GM23338 (cell line): ENCODE results near the gene IL11RA. TPM values are rescaled to one million over a fixed set of nuclear protein-coding genes. Genes with fewer than 3 reads are reported as not detected.

Experiments used
- ATAC-seq: fragments of 200-7000 bp; cut with Tn5 transposase; 3 replicates; pipeline ENCODE4 v1.9.1; 2020
- DNase-seq: peaks from one replicate; pipeline ENCODE4 v3.0.0-alpha.2; 2015; ENCODE audit warnings: low spot score
- H2AFZ ChIP-seq: fragments of 200-600 bp; sonication (generic); 2 replicates; pipeline ENCODE4 v1.8.0; 2016; ENCODE audit warnings: antibody characterized with exemption, mild to moderate bottlenecking, moderate library complexity
- H3F3A ChIP-seq: fragments of 200-600 bp; sonication (generic); replicated peaks from 2 replicates; pipeline ENCODE4 v1.8.0; 2017; ENCODE audit warnings: antibody characterized with exemption, mixed run types, low read depth
- H3K27ac ChIP-seq: fragments of 200-600 bp; sonication (generic); 2 replicates; pipeline ENCODE4 v1.6.1; 2016; ENCODE audit warnings: low read depth
- H3K27me3 ChIP-seq: fragments of 200-600 bp; sonication (generic); 2 replicates; pipeline ENCODE4 v1.8.0; 2016; ENCODE audit warnings: mild to moderate bottlenecking, mixed run types, moderate library complexity; ENCODE audit not compliant: insufficient read depth
- H3K36me3 ChIP-seq: fragments of 200-600 bp; sonication (generic); 2 replicates; pipeline ENCODE4 v1.8.0; 2016; ENCODE audit warnings: mild to moderate bottlenecking; ENCODE audit not compliant: insufficient read depth
- H3K4me1 ChIP-seq: fragments of 200-600 bp; sonication (generic); 2 replicates; pipeline ENCODE4 v1.8.0; 2016; ENCODE audit warnings: mild to moderate bottlenecking, moderate library complexity; ENCODE audit not compliant: insufficient read depth
- H3K4me2 ChIP-seq: fragments of 200-600 bp; sonication (generic); 2 replicates; pipeline ENCODE4 v1.7.1; 2017; ENCODE audit warnings: mixed run types
- H3K4me3 ChIP-seq: fragments of 200-600 bp; sonication (generic); 2 replicates; pipeline ENCODE4 v1.6.1; 2016; ENCODE audit warnings: mixed run types
- H3K79me2 ChIP-seq: fragments of 200-600 bp; sonication (generic); replicated peaks from 2 replicates; pipeline ENCODE4 v1.8.0; 2017; ENCODE audit warnings: mild to moderate bottlenecking; ENCODE audit not compliant: insufficient read depth
- H3K9me2 ChIP-seq: fragments of 200-600 bp; sonication (generic); 2 replicates; pipeline ENCODE4 v1.8.0; 2017; ENCODE audit not compliant: insufficient read depth
- H4K20me1 ChIP-seq: fragments of 200-600 bp; sonication (generic); replicated peaks from 2 replicates; pipeline ENCODE4 v1.8.0; 2017; ENCODE audit warnings: mild to moderate bottlenecking; ENCODE audit not compliant: insufficient read depth
- H3K27ac Mint-ChIP-seq: 2 replicates; pipeline ENCODE4 v1.8.0; 2020; ENCODE audit warnings: inconsistent platforms, mild to moderate bottlenecking, moderate library complexity, mixed read lengths
- H3K27me3 Mint-ChIP-seq: 3 replicates; pipeline ENCODE4 v1.8.0; 2022; ENCODE audit warnings: low read depth, mild to moderate bottlenecking, moderate library complexity, mixed read lengths, inconsistent platforms; ENCODE audit not compliant: insufficient read depth, poor library complexity
- H3K36me3 Mint-ChIP-seq: 3 replicates; pipeline ENCODE4 v1.8.0; 2021; ENCODE audit warnings: low read depth, mild to moderate bottlenecking, inconsistent platforms, moderate library complexity, mixed read lengths
- H3K4me1 Mint-ChIP-seq: 3 replicates; pipeline ENCODE4 v1.8.0; 2020; ENCODE audit warnings: mild to moderate bottlenecking, inconsistent platforms, mixed read lengths
- H3K4me3 Mint-ChIP-seq: 3 replicates; pipeline ENCODE4 v1.8.0; 2021; ENCODE audit warnings: moderate library complexity, mild to moderate bottlenecking, inconsistent platforms, mixed read lengths
- H3K9me3 Mint-ChIP-seq: 3 replicates; pipeline ENCODE4 v1.8.0; 2020; ENCODE audit warnings: moderate library complexity, mild to moderate bottlenecking, inconsistent platforms, mixed read lengths
- CREB1 ChIP-seq: fragments of 250-450 bp; sonication (Bioruptor Pico); IDR thresholded peaks from 2 replicates; pipeline ENCODE4 v1.5.0; 2020; ENCODE audit warnings: low read depth, mild to moderate bottlenecking, moderate library complexity
- CTCF ChIP-seq, 2 experiments: fragments of 200-600 bp in 1 of 2; sonication (generic) in 1 of 2; conservative IDR thresholded peaks; 2 replicates each; pipeline versions ENCODE4 v1.5.1 to v1.6.1; 2016 to 2017; ENCODE audit warnings: antibody characterized with exemption in 2 of 2, low read depth in 2 of 2, mild to moderate bottlenecking in 2 of 2, moderate library complexity in 1 of 2
- ETS1 ChIP-seq: IDR thresholded peaks from 2 replicates; pipeline ENCODE4 v1.6.1; 2016; ENCODE audit warnings: antibody characterized with exemption
- EZH2 ChIP-seq: fragments of 200-600 bp; sonication (generic); IDR thresholded peaks from one replicate; pipeline ENCODE4 v1.8.0; 2017; ENCODE audit warnings: antibody characterized with exemption, mild to moderate bottlenecking, low read depth; ENCODE audit not compliant: unreplicated experiment
- JUNB ChIP-seq: IDR thresholded peaks from one replicate; pipeline ENCODE4 v1.6.1; 2016; ENCODE audit warnings: antibody characterized with exemption; ENCODE audit not compliant: unreplicated experiment
- POLR2AphosphoS5 ChIP-seq: IDR thresholded peaks from 2 replicates; pipeline ENCODE4 v1.6.1; 2016; ENCODE audit warnings: antibody characterized with exemption, low read depth
- REST ChIP-seq: IDR thresholded peaks from one replicate; pipeline ENCODE4 v1.6.1; 2018; ENCODE audit warnings: antibody characterized with exemption; ENCODE audit not compliant: unreplicated experiment
- ZNF331 ChIP-seq: fragments of 250-450 bp; sonication (Bioruptor Pico); IDR thresholded peaks from 2 replicates; pipeline ENCODE4 v1.5.0; 2020; ENCODE audit warnings: low read depth, mild to moderate bottlenecking, moderate library complexity
- polyA plus RNA-seq: library from polyadenylated mRNA; unstranded; fragments of >200 nt; fragmentation: Nextera tagmentation; extraction: Ambion mirVana; gene quantifications from 2 replicates; pipeline ENCODE4 v1.2.1, GENCODE V29; 2016
- total RNA-seq: library from RNA; depleted of rRNA; stranded (reverse); fragments of >200 nt; shearing (Covaris generic); gene quantifications from 2 replicates; pipeline ENCODE4 v1.2.3, GENCODE V29; 2014
- TF ChIP-seq, protein P1 (sequence below): fragments of 250-450 bp; sonication (Bioruptor Pico); IDR thresholded peaks from 2 replicates; pipeline ENCODE4 v1.5.0; 2020; ENCODE audit warnings: mild to moderate bottlenecking, moderate library complexity

The IL11RA gene
- total and polyA plus RNA-seq, 2 experiments from 2014 or later, result 3.1 to 5.8 TPM

DNA sequence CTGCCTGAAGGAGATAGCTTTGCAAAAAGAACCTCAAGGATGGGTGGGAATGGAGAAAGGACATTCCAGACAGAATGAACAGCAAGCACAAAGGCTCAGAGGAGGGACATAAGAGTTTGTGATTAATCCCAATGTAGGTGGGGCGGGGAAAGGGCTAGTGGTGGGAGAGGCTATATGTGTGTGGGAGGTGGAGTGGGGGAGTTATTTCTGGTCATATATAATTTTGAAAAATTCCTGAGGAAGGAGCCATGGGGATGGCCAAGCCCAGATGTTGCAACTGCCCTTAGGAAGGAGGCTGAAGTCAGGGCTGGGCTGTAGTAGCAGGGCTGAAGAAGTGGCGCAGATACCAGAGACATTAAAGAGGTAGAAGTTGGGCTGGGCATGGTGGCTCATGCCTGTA is 23.9 kb downstream of the IL11RA start:
- H3K27me3 Mint-ChIP-seq, result peaks cover 12% of the 10 kb centered on the region

More for the DNA sequence above, 23.9 kb downstream of the IL11RA start:
- Histone ChIP-seq H3K27me3 (no peaks in the 10 kb centered on the region), H3K27ac (no peak overlapping the region), H3K79me2 (no peaks in the 10 kb centered on the region), H2AFZ (no peak overlapping the region), H3K4me2 (no peak overlapping the region), H3K4me1 (no peaks in the 10 kb centered on the region), H3F3A (no peaks in the 10 kb centered on the region), H3K36me3 (no peaks in the 10 kb centered on the region), H4K20me1 (no peaks in the 10 kb centered on the region), H3K9me2 (no peaks in the 10 kb centered on the region), H3K4me3 (no peak overlapping the region)
- H3K9me3 Mint-ChIP-seq, result no peaks in the 10 kb centered on the region
- no peak for ATAC-seq
- no peak overlapping the region for H3K4me3 Mint-ChIP-seq
- H3K36me3 Mint-ChIP-seq, result no peaks in the 10 kb centered on the region; the same call in 1 of the 3 replicates
- TF ChIP-seq POLR2AphosphoS5, result no peak
- no peak for TF ChIP-seq ZNF331 (CRISPR knock-in tag)
- no peak for TF ChIP-seq CREB1 (CRISPR knock-in tag)
- TF ChIP-seq, protein P1, sequence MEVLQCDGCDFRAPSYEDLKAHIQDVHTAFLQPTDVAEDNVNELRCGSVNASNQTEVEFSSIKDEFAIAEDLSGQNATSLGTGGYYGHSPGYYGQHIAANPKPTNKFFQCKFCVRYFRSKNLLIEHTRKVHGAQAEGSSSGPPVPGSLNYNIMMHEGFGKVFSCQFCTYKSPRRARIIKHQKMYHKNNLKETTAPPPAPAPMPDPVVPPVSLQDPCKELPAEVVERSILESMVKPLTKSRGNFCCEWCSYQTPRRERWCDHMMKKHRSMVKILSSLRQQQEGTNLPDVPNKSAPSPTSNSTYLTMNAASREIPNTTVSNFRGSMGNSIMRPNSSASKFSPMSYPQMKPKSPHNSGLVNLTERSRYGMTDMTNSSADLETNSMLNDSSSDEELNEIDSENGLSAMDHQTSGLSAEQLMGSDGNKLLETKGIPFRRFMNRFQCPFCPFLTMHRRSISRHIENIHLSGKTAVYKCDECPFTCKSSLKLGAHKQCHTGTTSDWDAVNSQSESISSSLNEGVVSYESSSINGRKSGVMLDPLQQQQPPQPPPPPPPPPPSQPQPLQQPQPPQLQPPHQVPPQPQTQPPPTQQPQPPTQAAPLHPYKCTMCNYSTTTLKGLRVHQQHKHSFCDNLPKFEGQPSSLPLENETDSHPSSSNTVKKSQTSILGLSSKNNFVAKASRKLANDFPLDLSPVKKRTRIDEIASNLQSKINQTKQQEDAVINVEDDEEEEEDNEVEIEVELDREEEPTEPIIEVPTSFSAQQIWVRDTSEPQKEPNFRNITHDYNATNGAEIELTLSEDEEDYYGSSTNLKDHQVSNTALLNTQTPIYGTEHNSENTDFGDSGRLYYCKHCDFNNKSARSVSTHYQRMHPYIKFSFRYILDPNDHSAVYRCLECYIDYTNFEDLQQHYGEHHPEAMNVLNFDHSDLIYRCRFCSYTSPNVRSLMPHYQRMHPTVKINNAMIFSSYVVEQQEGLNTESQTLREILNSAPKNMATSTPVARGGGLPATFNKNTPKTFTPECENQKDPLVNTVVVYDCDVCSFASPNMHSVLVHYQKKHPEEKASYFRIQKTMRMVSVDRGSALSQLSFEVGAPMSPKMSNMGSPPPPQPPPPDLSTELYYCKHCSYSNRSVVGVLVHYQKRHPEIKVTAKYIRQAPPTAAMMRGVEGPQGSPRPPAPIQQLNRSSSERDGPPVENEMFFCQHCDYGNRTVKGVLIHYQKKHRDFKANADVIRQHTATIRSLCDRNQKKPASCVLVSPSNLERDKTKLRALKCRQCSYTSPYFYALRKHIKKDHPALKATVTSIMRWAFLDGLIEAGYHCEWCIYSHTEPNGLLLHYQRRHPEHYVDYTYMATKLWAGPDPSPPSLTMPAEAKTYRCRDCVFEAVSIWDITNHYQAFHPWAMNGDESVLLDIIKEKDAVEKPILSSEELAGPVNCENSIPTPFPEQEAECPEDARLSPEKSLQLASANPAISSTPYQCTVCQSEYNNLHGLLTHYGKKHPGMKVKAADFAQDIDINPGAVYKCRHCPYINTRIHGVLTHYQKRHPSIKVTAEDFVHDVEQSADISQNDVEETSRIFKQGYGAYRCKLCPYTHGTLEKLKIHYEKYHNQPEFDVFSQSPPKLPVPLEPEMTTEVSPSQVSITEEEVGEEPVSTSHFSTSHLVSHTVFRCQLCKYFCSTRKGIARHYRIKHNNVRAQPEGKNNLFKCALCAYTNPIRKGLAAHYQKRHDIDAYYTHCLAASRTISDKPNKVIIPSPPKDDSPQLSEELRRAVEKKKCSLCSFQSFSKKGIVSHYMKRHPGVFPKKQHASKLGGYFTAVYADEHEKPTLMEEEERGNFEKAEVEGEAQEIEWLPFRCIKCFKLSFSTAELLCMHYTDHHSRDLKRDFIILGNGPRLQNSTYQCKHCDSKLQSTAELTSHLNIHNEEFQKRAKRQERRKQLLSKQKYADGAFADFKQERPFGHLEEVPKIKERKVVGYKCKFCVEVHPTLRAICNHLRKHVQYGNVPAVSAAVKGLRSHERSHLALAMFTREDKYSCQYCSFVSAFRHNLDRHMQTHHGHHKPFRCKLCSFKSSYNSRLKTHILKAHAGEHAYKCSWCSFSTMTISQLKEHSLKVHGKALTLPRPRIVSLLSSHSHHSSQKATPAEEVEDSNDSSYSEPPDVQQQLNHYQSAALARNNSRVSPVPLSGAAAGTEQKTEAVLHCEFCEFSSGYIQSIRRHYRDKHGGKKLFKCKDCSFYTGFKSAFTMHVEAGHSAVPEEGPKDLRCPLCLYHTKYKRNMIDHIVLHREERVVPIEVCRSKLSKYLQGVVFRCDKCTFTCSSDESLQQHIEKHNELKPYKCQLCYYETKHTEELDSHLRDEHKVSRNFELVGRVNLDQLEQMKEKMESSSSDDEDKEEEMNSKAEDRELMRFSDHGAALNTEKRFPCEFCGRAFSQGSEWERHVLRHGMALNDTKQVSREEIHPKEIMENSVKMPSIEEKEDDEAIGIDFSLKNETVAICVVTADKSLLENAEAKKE, result no peak
- TF ChIP-seq ETS1, result no peak
- no peak for TF ChIP-seq CTCF (conservative IDR thresholded peaks at IDR 0.05; ENCODE audit: low read depth in 2 of 2)
- no peak for TF ChIP-seq EZH2
- TF ChIP-seq JUNB, result no peak
- TF ChIP-seq REST, result no peak
- DNase-seq, result no peak
- no peak overlapping the region for H3K27ac Mint-ChIP-seq
- H3K4me1 Mint-ChIP-seq, result peaks cover 3% of the 10 kb centered on the region; the same call in 2 of the 3 replicates
